Fibroblast of lung (primary cell): ENCODE measurements around the gene GLIPR2. TPM values are rescaled to one million over a fixed set of nuclear protein-coding genes. Genes with fewer than 3 reads are reported as not detected.

Experiments used
- DNase-seq, 2 donors: peaks; one replicate each; pipeline versions ENCODE4 v3.0.0 to v3.0.0-alpha.2; 2010; ENCODE audit warnings: low read depth in 2 of 2
- H2AFZ ChIP-seq: 2 replicates; pipeline ENCODE4 v1.5.1; 2012; ENCODE audit warnings: low read length, control low read depth, inconsistent platforms
- H3K27ac ChIP-seq: 2 replicates; pipeline ENCODE4 v1.5.1; 2011; ENCODE audit warnings: low read length, control low read depth; ENCODE audit not compliant: insufficient read depth
- H3K27me3 ChIP-seq: 2 replicates; pipeline ENCODE4 v1.5.1; 2011; ENCODE audit warnings: mild to moderate bottlenecking, low read length; ENCODE audit not compliant: control insufficient read depth, insufficient read depth
- H3K36me3 ChIP-seq: 2 replicates; pipeline ENCODE4 v1.5.1; 2011; ENCODE audit warnings: low read length; ENCODE audit not compliant: control insufficient read depth, insufficient read depth
- H3K4me1 ChIP-seq: 2 replicates; pipeline ENCODE4 v1.5.1; 2011; ENCODE audit warnings: low read length; ENCODE audit not compliant: control insufficient read depth, insufficient read depth; ENCODE audit errors: extremely low read depth
- H3K4me2 ChIP-seq: 2 replicates; pipeline ENCODE4 v1.5.1; 2011; ENCODE audit warnings: low read length, control low read depth; ENCODE audit not compliant: insufficient read depth; ENCODE audit errors: extremely low read depth
- H3K4me3 ChIP-seq, 4 experiments: fragments of 200-600 bp in 1 of 4; sonication (generic) in 1 of 4; replicated peaks in 1 of 4; 2 replicates each; pipeline ENCODE4 v1.5.1; 2011 to 2016; ENCODE audit warnings: low read length in 4 of 4, low read depth in 3 of 4, mild to moderate bottlenecking in 3 of 4, control low read depth in 2 of 4, inconsistent platforms in 1 of 4, mixed read lengths in 1 of 4; ENCODE audit not compliant: insufficient read depth in 1 of 4; ENCODE audit errors: control extremely low read depth in 1 of 4
- H3K79me2 ChIP-seq: 2 replicates; pipeline ENCODE4 v1.5.1; 2012; ENCODE audit warnings: mild to moderate bottlenecking, low read length, inconsistent platforms; ENCODE audit not compliant: control insufficient read depth, insufficient read depth
- H3K9ac ChIP-seq: 2 replicates; pipeline ENCODE4 v1.5.1; 2011; ENCODE audit warnings: mild to moderate bottlenecking, low read length, control low read depth; ENCODE audit not compliant: insufficient read depth
- H3K9me3 ChIP-seq: 2 replicates; pipeline ENCODE4 v1.5.1; 2012; ENCODE audit warnings: low read depth, low read length; ENCODE audit not compliant: control insufficient read depth, insufficient read depth
- H4K20me1 ChIP-seq: 2 replicates; pipeline ENCODE4 v1.5.1; 2011; ENCODE audit warnings: low read length; ENCODE audit not compliant: control insufficient read depth, insufficient read depth; ENCODE audit errors: extremely low read depth
- CTCF ChIP-seq, 2 donors: IDR thresholded peaks in 1 of 2; conservative IDR thresholded peaks in 1 of 2; 1 replicate in 1 of 2; 2 replicates in 1 of 2; pipeline ENCODE4 v1.5.1; 2011 to 2012; ENCODE audit warnings: low read length in 2 of 2, control low read depth in 1 of 2, inconsistent platforms in 1 of 2, low read depth in 1 of 2, mild to moderate bottlenecking in 1 of 2
- EZH2 ChIP-seq: IDR thresholded peaks from 2 replicates; pipeline ENCODE4 v1.5.1; 2012; ENCODE audit warnings: low read length, control low read depth, mild to moderate bottlenecking; ENCODE audit errors: missing control alignments
- polyA plus RNA-seq, 2 donors: library from polyadenylated mRNA; depleted of rRNA in 1 of 2; stranded (reverse) in 1 of 2; unstranded in 1 of 2; fragments of >200 nt; gene quantifications; 2 replicates each; pipeline ENCODE4 v1.2.1, GENCODE V29; 2011 to 2012; ENCODE audit warnings: missing spikeins in 1 of 2
- total RNA-seq: library from RNA; depleted of rRNA; stranded (reverse); fragments of >200 nt; gene quantifications from 2 replicates; pipeline ENCODE4 v1.2.1, GENCODE V29; 2014

Gene GLIPR2
- total and polyA plus RNA-seq, 2 donors (not counting 1 experiment from before 2014, with no cell fraction given), result 40.0 to 108 TPM

GRCh38 chr9:36141761-36142160 is 5.2 kb downstream of the GLIPR2 start:
- no peaks in the 10 kb centered on the region for H3K9me3 ChIP-seq
- no peak overlapping the region for H3K4me2 ChIP-seq
- no peak overlapping the region for H3K27ac ChIP-seq
- H4K20me1 ChIP-seq, result no peaks in the 10 kb centered on the region
- no peak for DNase-seq
- H3K27me3 ChIP-seq, result no peaks in the 10 kb centered on the region
- peaks cover 13% of the 10 kb centered on the region for H3K4me1 ChIP-seq
- H3K79me2 ChIP-seq, result no peaks in the 10 kb centered on the region
- no peak overlapping the region for H3K9ac ChIP-seq
- H2AFZ ChIP-seq, result no peak overlapping the region
- peaks cover 2% of the 10 kb centered on the region for H3K36me3 ChIP-seq
- no peak overlapping the region for H3K4me3 ChIP-seq
- no peak for TF ChIP-seq CTCF (conservative IDR thresholded peaks at IDR 0.05 in 1 of 2, IDR thresholded peaks at IDR 0.05 in 1 of 2; ENCODE audit: low read depth in 1 of 2, low read length in 2 of 2)
- TF ChIP-seq EZH2, result no peak

GRCh38 chr9:36142510-36143244 is 6.1 kb downstream of the GLIPR2 start:
- Histone ChIP-seq H3K36me3 (peaks cover 2% of the 10 kb centered on the region), H3K4me3 (peak overlapping the region in 1 of 4 experiments; percentile 17), H3K4me1 (peaks cover 8% of the 10 kb centered on the region), H3K27me3 (no peaks in the 10 kb centered on the region), H3K27ac (no peak overlapping the region), H4K20me1 (no peaks in the 10 kb centered on the region), H2AFZ (peak overlapping the region; percentile 47), H3K9me3 (no peaks in the 10 kb centered on the region), H3K79me2 (no peaks in the 10 kb centered on the region), H3K9ac (no peak overlapping the region), H3K4me2 (peak overlapping the region; percentile 66)
- no peak for DNase-seq
- TF ChIP-seq CTCF (conservative IDR thresholded peaks at IDR 0.05 in 1 of 2, IDR thresholded peaks at IDR 0.05 in 1 of 2; ENCODE audit: low read depth in 1 of 2, low read length in 2 of 2) (no peak), EZH2 (no peak)

- DNase-seq, result no peak
- no peaks in the 10 kb centered on the region for H3K9me3 ChIP-seq
- peak overlapping the region in 1 of 4 experiments; percentile 17 for H3K4me3 ChIP-seq
- no peaks in the 10 kb centered on the region for H3K27me3 ChIP-seq
- peaks cover 2% of the 10 kb centered on the region for H3K36me3 ChIP-seq
- no peak for TF ChIP-seq CTCF (conservative IDR thresholded peaks at IDR 0.05 in 1 of 2, IDR thresholded peaks at IDR 0.05 in 1 of 2; ENCODE audit: low read depth in 1 of 2, low read length in 2 of 2)
- no peak for TF ChIP-seq EZH2
- H3K9ac ChIP-seq, result no peak overlapping the region
- H3K4me1 ChIP-seq, result peaks cover 8% of the 10 kb centered on the region
- peak overlapping the region; percentile 47 for H2AFZ ChIP-seq
- H3K79me2 ChIP-seq, result no peaks in the 10 kb centered on the region
- no peaks in the 10 kb centered on the region for H4K20me1 ChIP-seq
- no peak overlapping the region for H3K27ac ChIP-seq
- peak overlapping the region; percentile 66 for H3K4me2 ChIP-seq
These were observed 6.7 kb downstream of the GLIPR2 start for GRCh38 chr9:36143245-36143641.
